HG03025 (cell line): ENCODE data around the gene LYSMD2.

ENCODE experiments used
- ATAC-seq: cut with Tn5 transposase; IDR thresholded peaks from one replicate; pipeline ENCODE4 v1.9.1; 2021; ENCODE audit warnings: mild to moderate bottlenecking, moderate library complexity; ENCODE audit not compliant: unreplicated experiment, low FRiP score

LYSMD2 gene

GRCh38 chr15:51721199-51721960 is 16.1 kb downstream of the LYSMD2 start:
- no peak for ATAC-seq

GRCh38 chr15:51720201-51720995 is 17.1 kb downstream of the LYSMD2 start:
- no peak for ATAC-seq

- no peak for ATAC-seq
Measured at GRCh38 chr15:51718746-51719145, 18.7 kb downstream of the LYSMD2 start.

- no peak for ATAC-seq
Measured at GRCh38 chr15:51718219-51718618, 19.2 kb downstream of the LYSMD2 start.

- no peak for ATAC-seq
Measured at GRCh38 chr15:51714911-51715310, 22.5 kb downstream of the LYSMD2 start.

GRCh38 chr15:51714162-51714561 is 23.3 kb downstream of the LYSMD2 start:
- ATAC-seq, result no peak

- ATAC-seq, result no peak
Measured at GRCh38 chr15:51709031-51709430, 28.4 kb downstream of the LYSMD2 start.

- no peak for ATAC-seq
Measured at GRCh38 chr15:51708013-51708412, 29.4 kb downstream of the LYSMD2 start.

- no peak for ATAC-seq
Measured at GRCh38 chr15:51706926-51707608, 30.4 kb downstream of the LYSMD2 start.

- ATAC-seq, result no peak
Measured at GRCh38 chr15:51706291-51706690, 31.2 kb downstream of the LYSMD2 start.

GRCh38 chr15:51702710-51703109 is 34.7 kb downstream of the LYSMD2 start:
- ATAC-seq, result no peak

GRCh38 chr15:51699373-51699772 is 38.1 kb downstream of the LYSMD2 start:
- ATAC-seq, result no peak

GRCh38 chr15:51697163-51697562 is 40.3 kb downstream of the LYSMD2 start:
- no peak for ATAC-seq

- no peak for ATAC-seq
Measured at GRCh38 chr15:51696566-51696965, 40.9 kb downstream of the LYSMD2 start.

- no peak for ATAC-seq
Measured at GRCh38 chr15:51692154-51692553, 45.3 kb downstream of the LYSMD2 start.

- ATAC-seq, result no peak
Measured at GRCh38 chr15:51688863-51689262, 48.6 kb downstream of the LYSMD2 start.

GRCh38 chr15:51687565-51687964 is 49.9 kb downstream of the LYSMD2 start:
- ATAC-seq, result no peak

- ATAC-seq, result no peak
Measured at GRCh38 chr15:51681303-51681963, 56.0 kb downstream of the LYSMD2 start, which contains the start of gene SCG3. SCG3 (plus strand) TSS chr15:51681503; CDS start chr15:51681756, 253 bp downstream.

GRCh38 chr15:51680321-51680720 is 57.1 kb downstream of the LYSMD2 start:
- no peak for ATAC-seq

- no peak for ATAC-seq
Measured at GRCh38 chr15:51678096-51678495, 59.4 kb downstream of the LYSMD2 start.

GRCh38 chr15:51677452-51677851 is 60.0 kb downstream of the LYSMD2 start:
- no peak for ATAC-seq
